GM23338 (cell line): Measurements from ENCODE around the gene OPN4. TPM values are rescaled to one million over a fixed set of nuclear protein-coding genes. Genes with fewer than 3 reads are reported as not detected.

ENCODE experiments used
- ATAC-seq: fragments of 200-7000 bp; cut with Tn5 transposase; 3 replicates; pipeline ENCODE4 v1.9.1; 2020
- DNase-seq: peaks from one replicate; pipeline ENCODE4 v3.0.0-alpha.2; 2015; ENCODE audit warnings: low spot score
- H2AFZ ChIP-seq: fragments of 200-600 bp; sonication (generic); 2 replicates; pipeline ENCODE4 v1.8.0; 2016; ENCODE audit warnings: antibody characterized with exemption, mild to moderate bottlenecking, moderate library complexity
- H3F3A ChIP-seq: fragments of 200-600 bp; sonication (generic); replicated peaks from 2 replicates; pipeline ENCODE4 v1.8.0; 2017; ENCODE audit warnings: antibody characterized with exemption, mixed run types, low read depth
- H3K27ac ChIP-seq: fragments of 200-600 bp; sonication (generic); 2 replicates; pipeline ENCODE4 v1.6.1; 2016; ENCODE audit warnings: low read depth
- H3K27me3 ChIP-seq: fragments of 200-600 bp; sonication (generic); 2 replicates; pipeline ENCODE4 v1.8.0; 2016; ENCODE audit warnings: mild to moderate bottlenecking, mixed run types, moderate library complexity; ENCODE audit not compliant: insufficient read depth
- H3K36me3 ChIP-seq: fragments of 200-600 bp; sonication (generic); 2 replicates; pipeline ENCODE4 v1.8.0; 2016; ENCODE audit warnings: mild to moderate bottlenecking; ENCODE audit not compliant: insufficient read depth
- H3K4me1 ChIP-seq: fragments of 200-600 bp; sonication (generic); 2 replicates; pipeline ENCODE4 v1.8.0; 2016; ENCODE audit warnings: mild to moderate bottlenecking, moderate library complexity; ENCODE audit not compliant: insufficient read depth
- H3K4me2 ChIP-seq: fragments of 200-600 bp; sonication (generic); 2 replicates; pipeline ENCODE4 v1.7.1; 2017; ENCODE audit warnings: mixed run types
- H3K4me3 ChIP-seq: fragments of 200-600 bp; sonication (generic); 2 replicates; pipeline ENCODE4 v1.6.1; 2016; ENCODE audit warnings: mixed run types
- H3K79me2 ChIP-seq: fragments of 200-600 bp; sonication (generic); replicated peaks from 2 replicates; pipeline ENCODE4 v1.8.0; 2017; ENCODE audit warnings: mild to moderate bottlenecking; ENCODE audit not compliant: insufficient read depth
- H3K9me2 ChIP-seq: fragments of 200-600 bp; sonication (generic); 2 replicates; pipeline ENCODE4 v1.8.0; 2017; ENCODE audit not compliant: insufficient read depth
- H4K20me1 ChIP-seq: fragments of 200-600 bp; sonication (generic); replicated peaks from 2 replicates; pipeline ENCODE4 v1.8.0; 2017; ENCODE audit warnings: mild to moderate bottlenecking; ENCODE audit not compliant: insufficient read depth
- H3K27ac Mint-ChIP-seq: 2 replicates; pipeline ENCODE4 v1.8.0; 2020; ENCODE audit warnings: inconsistent platforms, mild to moderate bottlenecking, moderate library complexity, mixed read lengths
- H3K27me3 Mint-ChIP-seq: 3 replicates; pipeline ENCODE4 v1.8.0; 2022; ENCODE audit warnings: low read depth, mild to moderate bottlenecking, moderate library complexity, mixed read lengths, inconsistent platforms; ENCODE audit not compliant: insufficient read depth, poor library complexity
- H3K36me3 Mint-ChIP-seq: 3 replicates; pipeline ENCODE4 v1.8.0; 2021; ENCODE audit warnings: low read depth, mild to moderate bottlenecking, inconsistent platforms, moderate library complexity, mixed read lengths
- H3K4me1 Mint-ChIP-seq: 3 replicates; pipeline ENCODE4 v1.8.0; 2020; ENCODE audit warnings: mild to moderate bottlenecking, inconsistent platforms, mixed read lengths
- H3K4me3 Mint-ChIP-seq: 3 replicates; pipeline ENCODE4 v1.8.0; 2021; ENCODE audit warnings: moderate library complexity, mild to moderate bottlenecking, inconsistent platforms, mixed read lengths
- H3K9me3 Mint-ChIP-seq: 3 replicates; pipeline ENCODE4 v1.8.0; 2020; ENCODE audit warnings: moderate library complexity, mild to moderate bottlenecking, inconsistent platforms, mixed read lengths
- CREB1 ChIP-seq: fragments of 250-450 bp; sonication (Bioruptor Pico); IDR thresholded peaks from 2 replicates; pipeline ENCODE4 v1.5.0; 2020; ENCODE audit warnings: low read depth, mild to moderate bottlenecking, moderate library complexity
- EZH2 ChIP-seq: fragments of 200-600 bp; sonication (generic); IDR thresholded peaks from one replicate; pipeline ENCODE4 v1.8.0; 2017; ENCODE audit warnings: antibody characterized with exemption, mild to moderate bottlenecking, low read depth; ENCODE audit not compliant: unreplicated experiment
- EZH2phosphoT487 ChIP-seq: fragments of 200-600 bp; sonication (generic); IDR thresholded peaks from one replicate; pipeline ENCODE4 v1.8.1; 2018; ENCODE audit warnings: antibody characterized with exemption; ENCODE audit not compliant: unreplicated experiment
- JUNB ChIP-seq: IDR thresholded peaks from one replicate; pipeline ENCODE4 v1.6.1; 2016; ENCODE audit warnings: antibody characterized with exemption; ENCODE audit not compliant: unreplicated experiment
- NANOG ChIP-seq: IDR thresholded peaks from 2 replicates; pipeline ENCODE4 v1.6.1; 2016; ENCODE audit warnings: antibody characterized with exemption, borderline replicate concordance
- POLR2AphosphoS5 ChIP-seq: IDR thresholded peaks from 2 replicates; pipeline ENCODE4 v1.6.1; 2016; ENCODE audit warnings: antibody characterized with exemption, low read depth
- STAT1 ChIP-seq: IDR thresholded peaks from one replicate; pipeline ENCODE4 v1.6.1; 2016; ENCODE audit warnings: antibody characterized with exemption; ENCODE audit not compliant: unreplicated experiment
- ZNF114 ChIP-seq: fragments of 250-450 bp; sonication (Bioruptor Pico); IDR thresholded peaks from 2 replicates; pipeline ENCODE4 v1.5.0; 2020; ENCODE audit warnings: mild to moderate bottlenecking, moderate library complexity
- ZNF331 ChIP-seq: fragments of 250-450 bp; sonication (Bioruptor Pico); IDR thresholded peaks from 2 replicates; pipeline ENCODE4 v1.5.0; 2020; ENCODE audit warnings: low read depth, mild to moderate bottlenecking, moderate library complexity
- polyA plus RNA-seq: library from polyadenylated mRNA; unstranded; fragments of >200 nt; fragmentation: Nextera tagmentation; extraction: Ambion mirVana; gene quantifications from 2 replicates; pipeline ENCODE4 v1.2.1, GENCODE V29; 2016
- total RNA-seq: library from RNA; depleted of rRNA; stranded (reverse); fragments of >200 nt; shearing (Covaris generic); gene quantifications from 2 replicates; pipeline ENCODE4 v1.2.3, GENCODE V29; 2014
- TF ChIP-seq, protein P1 (sequence below), 2 experiments: fragments of 200-600 bp in 1 of 2; sonication (generic) in 1 of 2; conservative IDR thresholded peaks; 2 replicates each; pipeline versions ENCODE4 v1.5.1 to v1.6.1; 2016 to 2017; ENCODE audit warnings: antibody characterized with exemption in 2 of 2, low read depth in 2 of 2, mild to moderate bottlenecking in 2 of 2, moderate library complexity in 1 of 2
- TF ChIP-seq, protein P2 (sequence below): IDR thresholded peaks from one replicate; pipeline ENCODE4 v1.6.1; 2018; ENCODE audit warnings: antibody characterized with exemption; ENCODE audit not compliant: unreplicated experiment
- TF ChIP-seq, protein P3 (sequence below): IDR thresholded peaks from 2 replicates; pipeline ENCODE4 v1.6.1; 2016; ENCODE audit warnings: antibody characterized with exemption
- TF ChIP-seq, protein P4 (sequence below): fragments of 250-450 bp; sonication (Bioruptor Pico); IDR thresholded peaks from 2 replicates; pipeline ENCODE4 v1.5.0; 2020; ENCODE audit warnings: mild to moderate bottlenecking, moderate library complexity

The OPN4 gene
- total and polyA plus RNA-seq, 2 experiments from 2014 or later: not detected

DNA sequence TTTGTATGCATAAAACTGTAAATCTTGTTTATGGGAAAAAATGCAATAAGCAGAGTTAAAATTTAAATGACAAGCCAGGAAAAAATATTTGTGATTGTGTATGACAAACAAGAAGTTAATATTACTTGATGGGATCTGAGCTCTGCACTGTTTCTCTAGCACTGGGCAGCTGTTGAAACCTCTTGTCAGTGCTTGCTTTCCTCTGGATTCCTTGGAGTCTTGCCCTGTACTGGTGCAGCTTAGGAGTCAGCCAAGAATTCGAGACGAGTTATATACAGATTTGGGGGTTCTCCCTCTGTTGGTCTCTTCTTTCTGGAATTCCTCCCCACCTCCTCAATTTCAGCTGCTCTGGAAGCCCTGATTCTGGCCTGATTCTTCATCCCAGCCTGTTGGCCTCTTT lies 24.3 kb upstream of the OPN4 start:
- Histone ChIP-seq H3K4me3 (no peak overlapping the region), H3K79me2 (no peaks in the 10 kb centered on the region), H3K27me3 (peaks cover 26% of the 10 kb centered on the region), H2AFZ (no peak overlapping the region), H3F3A (peaks cover 8% of the 10 kb centered on the region; the same call in 1 of the 2 replicates), H3K36me3 (no peaks in the 10 kb centered on the region), H3K27ac (no peak overlapping the region), H3K4me2 (no peak overlapping the region), H4K20me1 (no peaks in the 10 kb centered on the region), H3K9me2 (no peaks in the 10 kb centered on the region), H3K4me1 (peaks cover 4% of the 10 kb centered on the region; the same call in 1 of the 2 replicates)
- DNase-seq (no peak), ATAC-seq (no peak)
- Mint-ChIP-seq H3K9me3 (no peaks in the 10 kb centered on the region), H3K27me3 (peaks cover 14% of the 10 kb centered on the region), H3K27ac (no peak overlapping the region), H3K36me3 (no peaks in the 10 kb centered on the region), H3K4me1 (peaks cover 14% of the 10 kb centered on the region; the same call in 2 of the 3 replicates), H3K4me3 (no peak overlapping the region)
- TF ChIP-seq ZNF114 (CRISPR knock-in tag): no peak
- no peak for TF ChIP-seq NANOG
- TF ChIP-seq POLR2AphosphoS5: no peak
- TF ChIP-seq, protein P1, sequence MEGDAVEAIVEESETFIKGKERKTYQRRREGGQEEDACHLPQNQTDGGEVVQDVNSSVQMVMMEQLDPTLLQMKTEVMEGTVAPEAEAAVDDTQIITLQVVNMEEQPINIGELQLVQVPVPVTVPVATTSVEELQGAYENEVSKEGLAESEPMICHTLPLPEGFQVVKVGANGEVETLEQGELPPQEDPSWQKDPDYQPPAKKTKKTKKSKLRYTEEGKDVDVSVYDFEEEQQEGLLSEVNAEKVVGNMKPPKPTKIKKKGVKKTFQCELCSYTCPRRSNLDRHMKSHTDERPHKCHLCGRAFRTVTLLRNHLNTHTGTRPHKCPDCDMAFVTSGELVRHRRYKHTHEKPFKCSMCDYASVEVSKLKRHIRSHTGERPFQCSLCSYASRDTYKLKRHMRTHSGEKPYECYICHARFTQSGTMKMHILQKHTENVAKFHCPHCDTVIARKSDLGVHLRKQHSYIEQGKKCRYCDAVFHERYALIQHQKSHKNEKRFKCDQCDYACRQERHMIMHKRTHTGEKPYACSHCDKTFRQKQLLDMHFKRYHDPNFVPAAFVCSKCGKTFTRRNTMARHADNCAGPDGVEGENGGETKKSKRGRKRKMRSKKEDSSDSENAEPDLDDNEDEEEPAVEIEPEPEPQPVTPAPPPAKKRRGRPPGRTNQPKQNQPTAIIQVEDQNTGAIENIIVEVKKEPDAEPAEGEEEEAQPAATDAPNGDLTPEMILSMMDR (conservative IDR thresholded peaks at IDR 0.05; ENCODE audit: low read depth in 2 of 2): no peak
- TF ChIP-seq JUNB: no peak
- TF ChIP-seq EZH2: no peak
- no peak for TF ChIP-seq STAT1
- TF ChIP-seq EZH2phosphoT487: no peak
- TF ChIP-seq, protein P2, sequence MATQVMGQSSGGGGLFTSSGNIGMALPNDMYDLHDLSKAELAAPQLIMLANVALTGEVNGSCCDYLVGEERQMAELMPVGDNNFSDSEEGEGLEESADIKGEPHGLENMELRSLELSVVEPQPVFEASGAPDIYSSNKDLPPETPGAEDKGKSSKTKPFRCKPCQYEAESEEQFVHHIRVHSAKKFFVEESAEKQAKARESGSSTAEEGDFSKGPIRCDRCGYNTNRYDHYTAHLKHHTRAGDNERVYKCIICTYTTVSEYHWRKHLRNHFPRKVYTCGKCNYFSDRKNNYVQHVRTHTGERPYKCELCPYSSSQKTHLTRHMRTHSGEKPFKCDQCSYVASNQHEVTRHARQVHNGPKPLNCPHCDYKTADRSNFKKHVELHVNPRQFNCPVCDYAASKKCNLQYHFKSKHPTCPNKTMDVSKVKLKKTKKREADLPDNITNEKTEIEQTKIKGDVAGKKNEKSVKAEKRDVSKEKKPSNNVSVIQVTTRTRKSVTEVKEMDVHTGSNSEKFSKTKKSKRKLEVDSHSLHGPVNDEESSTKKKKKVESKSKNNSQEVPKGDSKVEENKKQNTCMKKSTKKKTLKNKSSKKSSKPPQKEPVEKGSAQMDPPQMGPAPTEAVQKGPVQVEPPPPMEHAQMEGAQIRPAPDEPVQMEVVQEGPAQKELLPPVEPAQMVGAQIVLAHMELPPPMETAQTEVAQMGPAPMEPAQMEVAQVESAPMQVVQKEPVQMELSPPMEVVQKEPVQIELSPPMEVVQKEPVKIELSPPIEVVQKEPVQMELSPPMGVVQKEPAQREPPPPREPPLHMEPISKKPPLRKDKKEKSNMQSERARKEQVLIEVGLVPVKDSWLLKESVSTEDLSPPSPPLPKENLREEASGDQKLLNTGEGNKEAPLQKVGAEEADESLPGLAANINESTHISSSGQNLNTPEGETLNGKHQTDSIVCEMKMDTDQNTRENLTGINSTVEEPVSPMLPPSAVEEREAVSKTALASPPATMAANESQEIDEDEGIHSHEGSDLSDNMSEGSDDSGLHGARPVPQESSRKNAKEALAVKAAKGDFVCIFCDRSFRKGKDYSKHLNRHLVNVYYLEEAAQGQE: no peak
- no peak for TF ChIP-seq CREB1 (CRISPR knock-in tag)
- TF ChIP-seq, protein P3, sequence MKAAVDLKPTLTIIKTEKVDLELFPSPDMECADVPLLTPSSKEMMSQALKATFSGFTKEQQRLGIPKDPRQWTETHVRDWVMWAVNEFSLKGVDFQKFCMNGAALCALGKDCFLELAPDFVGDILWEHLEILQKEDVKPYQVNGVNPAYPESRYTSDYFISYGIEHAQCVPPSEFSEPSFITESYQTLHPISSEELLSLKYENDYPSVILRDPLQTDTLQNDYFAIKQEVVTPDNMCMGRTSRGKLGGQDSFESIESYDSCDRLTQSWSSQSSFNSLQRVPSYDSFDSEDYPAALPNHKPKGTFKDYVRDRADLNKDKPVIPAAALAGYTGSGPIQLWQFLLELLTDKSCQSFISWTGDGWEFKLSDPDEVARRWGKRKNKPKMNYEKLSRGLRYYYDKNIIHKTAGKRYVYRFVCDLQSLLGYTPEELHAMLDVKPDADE: no peak
- TF ChIP-seq ZNF331 (CRISPR knock-in tag): no peak
- TF ChIP-seq, protein P4, sequence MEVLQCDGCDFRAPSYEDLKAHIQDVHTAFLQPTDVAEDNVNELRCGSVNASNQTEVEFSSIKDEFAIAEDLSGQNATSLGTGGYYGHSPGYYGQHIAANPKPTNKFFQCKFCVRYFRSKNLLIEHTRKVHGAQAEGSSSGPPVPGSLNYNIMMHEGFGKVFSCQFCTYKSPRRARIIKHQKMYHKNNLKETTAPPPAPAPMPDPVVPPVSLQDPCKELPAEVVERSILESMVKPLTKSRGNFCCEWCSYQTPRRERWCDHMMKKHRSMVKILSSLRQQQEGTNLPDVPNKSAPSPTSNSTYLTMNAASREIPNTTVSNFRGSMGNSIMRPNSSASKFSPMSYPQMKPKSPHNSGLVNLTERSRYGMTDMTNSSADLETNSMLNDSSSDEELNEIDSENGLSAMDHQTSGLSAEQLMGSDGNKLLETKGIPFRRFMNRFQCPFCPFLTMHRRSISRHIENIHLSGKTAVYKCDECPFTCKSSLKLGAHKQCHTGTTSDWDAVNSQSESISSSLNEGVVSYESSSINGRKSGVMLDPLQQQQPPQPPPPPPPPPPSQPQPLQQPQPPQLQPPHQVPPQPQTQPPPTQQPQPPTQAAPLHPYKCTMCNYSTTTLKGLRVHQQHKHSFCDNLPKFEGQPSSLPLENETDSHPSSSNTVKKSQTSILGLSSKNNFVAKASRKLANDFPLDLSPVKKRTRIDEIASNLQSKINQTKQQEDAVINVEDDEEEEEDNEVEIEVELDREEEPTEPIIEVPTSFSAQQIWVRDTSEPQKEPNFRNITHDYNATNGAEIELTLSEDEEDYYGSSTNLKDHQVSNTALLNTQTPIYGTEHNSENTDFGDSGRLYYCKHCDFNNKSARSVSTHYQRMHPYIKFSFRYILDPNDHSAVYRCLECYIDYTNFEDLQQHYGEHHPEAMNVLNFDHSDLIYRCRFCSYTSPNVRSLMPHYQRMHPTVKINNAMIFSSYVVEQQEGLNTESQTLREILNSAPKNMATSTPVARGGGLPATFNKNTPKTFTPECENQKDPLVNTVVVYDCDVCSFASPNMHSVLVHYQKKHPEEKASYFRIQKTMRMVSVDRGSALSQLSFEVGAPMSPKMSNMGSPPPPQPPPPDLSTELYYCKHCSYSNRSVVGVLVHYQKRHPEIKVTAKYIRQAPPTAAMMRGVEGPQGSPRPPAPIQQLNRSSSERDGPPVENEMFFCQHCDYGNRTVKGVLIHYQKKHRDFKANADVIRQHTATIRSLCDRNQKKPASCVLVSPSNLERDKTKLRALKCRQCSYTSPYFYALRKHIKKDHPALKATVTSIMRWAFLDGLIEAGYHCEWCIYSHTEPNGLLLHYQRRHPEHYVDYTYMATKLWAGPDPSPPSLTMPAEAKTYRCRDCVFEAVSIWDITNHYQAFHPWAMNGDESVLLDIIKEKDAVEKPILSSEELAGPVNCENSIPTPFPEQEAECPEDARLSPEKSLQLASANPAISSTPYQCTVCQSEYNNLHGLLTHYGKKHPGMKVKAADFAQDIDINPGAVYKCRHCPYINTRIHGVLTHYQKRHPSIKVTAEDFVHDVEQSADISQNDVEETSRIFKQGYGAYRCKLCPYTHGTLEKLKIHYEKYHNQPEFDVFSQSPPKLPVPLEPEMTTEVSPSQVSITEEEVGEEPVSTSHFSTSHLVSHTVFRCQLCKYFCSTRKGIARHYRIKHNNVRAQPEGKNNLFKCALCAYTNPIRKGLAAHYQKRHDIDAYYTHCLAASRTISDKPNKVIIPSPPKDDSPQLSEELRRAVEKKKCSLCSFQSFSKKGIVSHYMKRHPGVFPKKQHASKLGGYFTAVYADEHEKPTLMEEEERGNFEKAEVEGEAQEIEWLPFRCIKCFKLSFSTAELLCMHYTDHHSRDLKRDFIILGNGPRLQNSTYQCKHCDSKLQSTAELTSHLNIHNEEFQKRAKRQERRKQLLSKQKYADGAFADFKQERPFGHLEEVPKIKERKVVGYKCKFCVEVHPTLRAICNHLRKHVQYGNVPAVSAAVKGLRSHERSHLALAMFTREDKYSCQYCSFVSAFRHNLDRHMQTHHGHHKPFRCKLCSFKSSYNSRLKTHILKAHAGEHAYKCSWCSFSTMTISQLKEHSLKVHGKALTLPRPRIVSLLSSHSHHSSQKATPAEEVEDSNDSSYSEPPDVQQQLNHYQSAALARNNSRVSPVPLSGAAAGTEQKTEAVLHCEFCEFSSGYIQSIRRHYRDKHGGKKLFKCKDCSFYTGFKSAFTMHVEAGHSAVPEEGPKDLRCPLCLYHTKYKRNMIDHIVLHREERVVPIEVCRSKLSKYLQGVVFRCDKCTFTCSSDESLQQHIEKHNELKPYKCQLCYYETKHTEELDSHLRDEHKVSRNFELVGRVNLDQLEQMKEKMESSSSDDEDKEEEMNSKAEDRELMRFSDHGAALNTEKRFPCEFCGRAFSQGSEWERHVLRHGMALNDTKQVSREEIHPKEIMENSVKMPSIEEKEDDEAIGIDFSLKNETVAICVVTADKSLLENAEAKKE (CRISPR knock-in tag): no peak
